GM12872 (cell line): Measurements from ENCODE around the gene TRIP13.
A peak's percentile ranks its signal among the peaks of the same experiment; 100 is the strongest.

ENCODE experiments used
- TF ChIP-seq, protein P1 (sequence below): IDR thresholded peaks from 3 replicates; pipeline ENCODE4 v1.5.1; 2011; ENCODE audit warnings: low read depth, mild to moderate bottlenecking, low read length, moderate library complexity; ENCODE audit not compliant: insufficient read depth

The TRIP13 gene

GRCh38 chr5:909086-909485, 16.4 kb downstream of the TRIP13 start:
- TF ChIP-seq, protein P1, sequence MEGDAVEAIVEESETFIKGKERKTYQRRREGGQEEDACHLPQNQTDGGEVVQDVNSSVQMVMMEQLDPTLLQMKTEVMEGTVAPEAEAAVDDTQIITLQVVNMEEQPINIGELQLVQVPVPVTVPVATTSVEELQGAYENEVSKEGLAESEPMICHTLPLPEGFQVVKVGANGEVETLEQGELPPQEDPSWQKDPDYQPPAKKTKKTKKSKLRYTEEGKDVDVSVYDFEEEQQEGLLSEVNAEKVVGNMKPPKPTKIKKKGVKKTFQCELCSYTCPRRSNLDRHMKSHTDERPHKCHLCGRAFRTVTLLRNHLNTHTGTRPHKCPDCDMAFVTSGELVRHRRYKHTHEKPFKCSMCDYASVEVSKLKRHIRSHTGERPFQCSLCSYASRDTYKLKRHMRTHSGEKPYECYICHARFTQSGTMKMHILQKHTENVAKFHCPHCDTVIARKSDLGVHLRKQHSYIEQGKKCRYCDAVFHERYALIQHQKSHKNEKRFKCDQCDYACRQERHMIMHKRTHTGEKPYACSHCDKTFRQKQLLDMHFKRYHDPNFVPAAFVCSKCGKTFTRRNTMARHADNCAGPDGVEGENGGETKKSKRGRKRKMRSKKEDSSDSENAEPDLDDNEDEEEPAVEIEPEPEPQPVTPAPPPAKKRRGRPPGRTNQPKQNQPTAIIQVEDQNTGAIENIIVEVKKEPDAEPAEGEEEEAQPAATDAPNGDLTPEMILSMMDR = no peak

DNA sequence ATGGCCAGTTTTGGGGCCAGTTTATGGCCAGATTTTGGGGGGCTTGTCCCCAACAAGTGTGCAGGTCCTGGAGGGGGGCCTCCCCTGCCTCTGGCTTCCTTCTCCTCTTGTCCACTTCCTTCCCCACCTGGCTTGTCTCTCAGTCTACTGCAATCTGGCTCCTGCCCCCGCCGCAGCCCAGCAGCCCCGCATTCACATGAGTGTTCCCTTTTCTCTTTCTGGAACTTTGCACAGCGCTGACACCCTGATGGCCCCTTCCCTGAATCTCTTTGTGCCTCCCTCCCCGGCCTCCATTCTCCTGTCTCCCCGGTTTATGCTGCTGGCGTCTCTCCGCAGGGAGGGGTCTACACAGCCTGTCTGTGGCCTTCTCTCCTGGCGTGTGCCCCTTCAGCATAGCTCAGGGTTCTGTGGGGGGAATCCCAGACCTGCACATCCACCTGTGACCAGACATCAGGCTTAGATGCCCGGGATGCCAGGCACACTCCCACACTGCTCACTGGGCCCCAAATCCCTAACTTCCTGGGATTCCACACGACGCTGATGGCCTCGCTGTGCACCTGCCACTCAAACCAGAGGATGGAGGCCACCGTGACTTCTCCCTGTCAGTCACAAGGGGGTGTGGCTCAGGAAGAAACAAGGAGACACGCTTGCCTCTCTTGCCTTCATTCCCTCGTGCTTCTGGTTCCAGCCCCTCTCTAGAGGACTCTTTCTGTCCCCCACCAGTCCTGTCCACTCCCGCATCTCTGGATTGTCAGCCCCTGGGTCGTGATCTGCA, 17.5 kb downstream of the TRIP13 start:
- TF ChIP-seq, protein P1 = no peak

GRCh38 chr5:910769-911160, 18.1 kb downstream of the TRIP13 start:
- TF ChIP-seq, protein P1 = no peak

GRCh38 chr5:911601-912000, 18.9 kb downstream of the TRIP13 start:
- TF ChIP-seq, protein P1 = no peak

DNA sequence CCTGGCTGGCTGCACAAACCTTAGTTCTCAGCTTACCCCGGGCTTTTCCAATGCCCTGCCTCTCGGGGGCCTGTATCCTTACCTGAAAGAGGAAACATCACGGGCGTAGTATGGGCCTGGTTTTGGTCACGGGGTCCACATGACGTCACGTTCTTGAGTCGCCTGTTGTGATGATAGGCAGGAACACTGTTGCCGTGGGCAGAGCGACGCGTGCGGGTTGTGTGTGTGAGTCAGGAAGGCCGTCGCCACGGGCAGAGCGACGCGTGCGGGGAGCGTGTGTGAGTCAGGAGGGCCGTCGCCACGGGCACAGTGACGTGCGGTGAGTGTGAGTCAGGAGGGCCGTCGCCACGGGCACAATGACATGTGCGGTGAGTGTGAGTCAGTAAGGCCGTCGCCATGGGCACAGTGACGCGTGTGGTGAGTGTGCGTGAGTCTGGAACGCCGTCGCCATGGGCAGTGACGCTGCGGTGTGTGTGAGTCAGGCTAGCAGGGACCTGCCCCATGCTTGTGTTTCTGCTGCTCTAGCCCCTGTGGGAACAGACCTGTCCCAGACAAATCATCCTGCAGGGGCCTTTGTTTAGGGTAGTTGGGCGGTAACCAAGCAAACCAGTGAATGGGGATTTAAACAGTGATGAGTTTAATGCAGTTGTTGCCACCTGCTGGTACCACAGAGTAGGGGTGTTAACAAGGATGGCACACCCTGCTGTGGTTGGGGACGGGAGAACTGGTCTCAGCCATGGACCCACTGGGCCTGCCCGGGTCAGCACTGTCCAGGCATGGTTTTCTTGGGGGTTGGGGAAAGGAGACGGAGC, 19.8 kb downstream of the TRIP13 start:
- TF ChIP-seq, protein P1 = peak; percentile 27; the same call in 1 of the 3 replicates

- TF ChIP-seq, protein P1 = no peak
These were observed 21.5 kb downstream of the TRIP13 start for GRCh38 chr5:914174-914573.

DNA sequence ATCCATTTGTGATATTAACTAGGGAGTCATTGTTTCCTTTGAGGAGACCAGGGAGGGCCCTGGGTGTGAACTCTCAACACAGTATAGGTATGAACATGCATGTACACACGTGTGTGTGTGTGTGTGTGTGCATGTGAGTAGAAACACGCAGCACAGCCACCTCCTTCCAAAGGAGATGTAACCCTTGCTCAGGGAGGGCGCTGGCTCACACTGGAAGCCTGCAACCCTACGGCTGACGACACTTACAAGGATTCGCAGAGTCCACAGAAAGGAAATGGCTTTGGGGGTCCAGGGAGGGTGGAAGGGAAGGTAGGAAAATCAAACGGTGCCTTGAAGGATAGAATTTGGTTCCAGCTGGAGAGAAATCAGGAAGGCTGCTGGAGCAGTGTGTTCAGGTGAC, 21.9 kb downstream of the TRIP13 start:
- TF ChIP-seq, protein P1 = no peak
